HG02981 (cell line): ENCODE measurements around the gene GLIS1.

Source experiments
- ATAC-seq: cut with Tn5 transposase; IDR thresholded peaks from one replicate; pipeline ENCODE4 v1.9.1; 2021; ENCODE audit warnings: mild to moderate bottlenecking, moderate library complexity; ENCODE audit not compliant: unreplicated experiment

GLIS1 gene

GRCh38 chr1:53620061-53620855 lies 118.7 kb downstream of the GLIS1 start:
- no peak for ATAC-seq

- ATAC-seq: no peak
These were observed 119.5 kb downstream of the GLIS1 start for GRCh38 chr1:53619367-53620060.

- ATAC-seq: no peak
These were observed 120.2 kb downstream of the GLIS1 start for GRCh38 chr1:53618500-53619366.

- ATAC-seq: no peak
These were observed 121.0 kb downstream of the GLIS1 start for GRCh38 chr1:53617851-53618499.

GRCh38 chr1:53617382-53617781 lies 121.6 kb downstream of the GLIS1 start:
- ATAC-seq: no peak

GRCh38 chr1:53616927-53617326 lies 122.0 kb downstream of the GLIS1 start:
- no peak for ATAC-seq

- no peak for ATAC-seq
These were observed 122.5 kb downstream of the GLIS1 start for GRCh38 chr1:53616511-53616910.

GRCh38 chr1:53615101-53615500 lies 123.9 kb downstream of the GLIS1 start:
- no peak for ATAC-seq

GRCh38 chr1:53614231-53615021 lies 124.5 kb downstream of the GLIS1 start:
- no peak for ATAC-seq

GRCh38 chr1:53608676-53609075 lies 130.3 kb downstream of the GLIS1 start:
- ATAC-seq: no peak

- ATAC-seq: no peak
These were observed 130.9 kb downstream of the GLIS1 start for GRCh38 chr1:53608071-53608470.

- ATAC-seq: no peak
These were observed 132.3 kb downstream of the GLIS1 start for GRCh38 chr1:53606651-53607051.

- ATAC-seq: no peak
These were observed 132.8 kb downstream of the GLIS1 start for GRCh38 chr1:53606197-53606596.

- no peak for ATAC-seq
These were observed 133.8 kb downstream of the GLIS1 start for GRCh38 chr1:53605181-53605580.

- no peak for ATAC-seq
These were observed 134.6 kb downstream of the GLIS1 start for GRCh38 chr1:53604291-53604919.

- no peak for ATAC-seq
These were observed 135.5 kb downstream of the GLIS1 start for GRCh38 chr1:53603431-53603830.

- ATAC-seq: no peak
These were observed 136.8 kb downstream of the GLIS1 start for GRCh38 chr1:53601867-53602775.

- no peak for ATAC-seq
These were observed 137.8 kb downstream of the GLIS1 start for GRCh38 chr1:53601031-53601745.
